Right cardiac atrium (tissue), 5 donors: ENCODE measurements around the gene MTNR1B. TPM values are rescaled to one million over a fixed set of nuclear protein-coding genes. Genes with fewer than 3 reads are reported as not detected.

Experiments used
- ATAC-seq, 2 donors: fragments of 200-7000 bp; cut with Tn5 transposase; one replicate each; pipeline versions ENCODE4 v1.8.0 to v1.9.1; 2020; ENCODE audit warnings: moderate library complexity in 2 of 2, mild to moderate bottlenecking in 1 of 2
- DNase-seq, 3 donors: peaks; one replicate each; pipeline ENCODE4 v3.0.0-alpha.2; 2020
- H3K27ac ChIP-seq: one replicate; pipeline ENCODE4 v1.5.1; 2013; ENCODE audit warnings: mild to moderate bottlenecking, low read length, control low read depth, moderate library complexity
- H3K27me3 ChIP-seq: one replicate; pipeline ENCODE4 v1.6.1; 2013; ENCODE audit not compliant: control insufficient read depth, insufficient read depth
- H3K4me1 ChIP-seq: one replicate; pipeline ENCODE4 v1.6.1; 2013; ENCODE audit warnings: low read length; ENCODE audit not compliant: control insufficient read depth, insufficient read depth
- H3K4me3 ChIP-seq: one replicate; pipeline ENCODE4 v1.5.1; 2013; ENCODE audit warnings: low read length, control low read depth
- H3K9me3 ChIP-seq: one replicate; pipeline ENCODE4 v1.6.1; 2013; ENCODE audit warnings: low read length; ENCODE audit not compliant: control insufficient read depth
- WGBS: extraction: QIAGEN DNeasy Blood & Tissue Kit; methylation state at CpG from one replicate; pipeline ENCODE4 v1.1.7; 2013; 5-methylcytosine and 5-hydroxymethylcytosine counted together
- intact Hi-C, 4 donors: fragments of 100-400 bp; cut with DNase I; formaldehyde crosslinking; loops; one replicate each; pipeline versions ENCODE4 v1.11.0 to v1.14.0; 2022 to 2023
- long read RNA-seq, 4 donors: library from polyadenylated mRNA; unstranded; transcript quantifications; one replicate each; pipeline ENCODE4 v2.0.0, GENCODE V29; 2020 to 2021
- polyA plus RNA-seq: library from polyadenylated mRNA; stranded (reverse); fragments of 200-250 nt; gene quantifications from one replicate; pipeline ENCODE4 v1.2.3, GENCODE V29; 2013
- total RNA-seq, 4 donors: library from RNA; stranded (reverse); fragmentation: NEBNext Ultra II Directional; extraction: Animal tissue kit (Norgen Biotek cat#: 25700); gene quantifications; one replicate each; pipeline ENCODE4 v1.2.1, GENCODE V29; 2021
- donor health status: healthy with polysubstance abuse.
- donor health status: DM: no; HTN: yes; CAD: no.
- donor health status: DM: no; HTN: no; CAD: no.
- donor health status: DM: no; HTN: yes; CAD: no; lungs with severe emphysema.
- donor health status: DM: yes; HTN: yes; CAD: no.

MTNR1B gene
- total RNA-seq (not detected), polyA plus RNA-seq (not detected)
- long read RNA-seq, donor 1, result 0 reads
- long read RNA-seq, donor 2, result 0 reads
- long read RNA-seq, donor 3, result 0 reads
- long read RNA-seq, donor 4, result 0 reads

DNA sequence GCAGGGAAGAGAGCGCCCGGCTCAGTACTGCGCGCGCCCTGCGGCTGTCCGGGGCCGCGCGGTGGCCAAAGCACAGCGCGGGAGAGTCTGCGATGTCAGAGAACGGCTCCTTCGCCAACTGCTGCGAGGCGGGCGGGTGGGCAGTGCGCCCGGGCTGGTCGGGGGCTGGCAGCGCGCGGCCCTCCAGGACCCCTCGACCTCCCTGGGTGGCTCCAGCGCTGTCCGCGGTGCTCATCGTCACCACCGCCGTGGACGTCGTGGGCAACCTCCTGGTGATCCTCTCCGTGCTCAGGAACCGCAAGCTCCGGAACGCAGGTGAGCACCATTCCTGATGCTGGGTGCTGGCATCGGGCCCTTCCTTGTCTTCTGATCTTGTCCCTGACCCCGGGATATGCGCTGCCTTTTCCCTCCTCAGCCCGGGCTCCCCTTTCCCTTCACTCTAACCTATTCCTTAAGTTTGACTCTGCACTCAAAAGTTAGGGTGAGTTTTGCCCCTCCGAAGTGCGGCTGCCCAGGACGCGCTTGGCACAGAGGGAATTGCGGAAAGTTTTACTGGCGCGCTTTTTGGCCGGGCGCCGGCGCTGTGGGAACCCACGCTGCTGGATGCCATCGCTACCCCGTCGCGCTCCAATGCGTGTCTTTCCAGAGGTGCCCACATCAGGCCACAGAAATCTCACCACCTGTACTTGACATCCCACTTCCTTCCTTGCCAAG is at the start of gene MTNR1B:
Gene MTNR1B (plus strand): TSS at position 18 of the 714 bp plus-strand sequence. CDS start 75 bp downstream, at position 93.
- no peak for ATAC-seq
- Histone ChIP-seq H3K9me3 (no peaks in the 10 kb centered on the region), H3K27ac (no peak within 1 kb of the TSS), H3K27me3 (no peaks in the 10 kb centered on the region), H3K4me1 (no peaks in the 10 kb centered on the region), H3K4me3 (no peak within 1 kb of the TSS)
- 7% methylated on average over 58 of the region's 58 CpGs for WGBS
- intact Hi-C loops, result no loop called here
- DNase-seq, result peak in 1 of 3 donors; percentile 30

DNA sequence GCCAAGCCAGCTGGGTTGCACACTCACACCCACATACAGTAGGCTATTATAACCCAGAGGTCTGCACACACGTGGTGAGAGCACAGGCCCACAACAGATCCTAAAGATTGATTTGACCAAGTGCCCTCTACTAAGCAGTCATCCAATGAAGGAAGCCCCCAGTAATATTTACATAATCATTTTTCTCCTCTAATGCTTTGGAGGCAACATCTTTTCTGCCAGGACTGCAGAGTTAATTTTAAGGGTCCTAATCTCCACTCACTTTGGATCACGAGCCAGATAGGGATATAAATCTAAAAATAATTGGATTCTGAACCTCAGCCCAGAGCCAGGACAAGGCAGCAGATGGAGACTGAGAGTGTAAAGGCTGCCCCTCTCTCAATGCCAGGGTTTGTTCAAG is 49.1 kb upstream of the MTNR1B start:
- intact Hi-C loops, result no loop called here
- WGBS, result 17% methylated on average over 2 of the region's 2 CpGs
- no peak for DNase-seq

DNA sequence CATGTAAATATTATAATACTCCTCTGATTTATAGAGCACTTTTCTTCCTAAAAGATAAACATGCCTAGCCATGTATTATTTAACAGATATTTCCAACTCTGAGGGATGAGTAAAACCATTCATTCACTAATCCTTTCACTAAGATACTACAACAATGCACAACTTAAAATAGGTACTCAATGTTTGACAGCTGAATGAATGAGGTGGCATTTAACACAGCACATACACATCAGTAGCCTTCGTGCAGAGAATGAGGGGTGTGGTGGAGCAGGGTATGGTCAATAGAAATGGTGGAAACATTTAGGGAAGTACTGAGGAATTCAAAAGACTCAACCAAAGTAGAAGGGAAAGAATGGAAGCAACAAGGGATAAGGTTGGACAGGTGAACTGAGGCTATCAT is 46.7 kb upstream of the MTNR1B start:
- intact Hi-C loops, result no loop called here
- Histone ChIP-seq H3K9me3 (no peaks in the 10 kb centered on the region), H3K4me3 (no peak overlapping the region), H3K27ac (no peak overlapping the region), H3K4me1 (no peaks in the 10 kb centered on the region), H3K27me3 (no peaks in the 10 kb centered on the region)
- DNase-seq (no peak), ATAC-seq (no peak)
- 26% methylated on average over 1 of the region's 1 CpG for WGBS

More for the DNA sequence above, 49.1 kb upstream of the MTNR1B start:
- no peaks in the 10 kb centered on the region for H3K4me1 ChIP-seq
- H3K9me3 ChIP-seq, result no peaks in the 10 kb centered on the region
- H3K27me3 ChIP-seq, result no peaks in the 10 kb centered on the region
- ATAC-seq, result no peak
- no peak overlapping the region for H3K4me3 ChIP-seq
- no peak overlapping the region for H3K27ac ChIP-seq

DNA sequence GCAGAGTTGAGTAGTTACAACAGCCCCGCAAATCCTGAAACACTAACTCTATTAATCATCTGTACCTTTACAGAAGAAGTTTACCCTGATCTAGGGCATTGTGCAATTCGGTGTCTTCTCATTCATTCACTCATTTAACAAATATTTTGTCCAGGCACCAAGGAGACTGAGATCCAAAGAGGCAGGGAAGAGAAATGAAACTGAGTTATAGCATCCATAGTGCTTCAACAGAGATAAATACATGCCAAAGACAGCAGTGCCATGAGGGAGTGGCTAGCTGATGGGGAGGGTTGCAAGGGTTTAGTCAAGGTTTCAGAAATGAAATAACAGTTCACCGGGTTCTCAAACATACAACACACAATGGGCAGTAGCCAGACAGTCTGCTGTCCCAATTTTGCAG is 40.2 kb upstream of the MTNR1B start:
- 85% methylated on average over 3 of the region's 3 CpGs for WGBS
- Histone ChIP-seq H3K4me1 (no peaks in the 10 kb centered on the region), H3K27me3 (no peaks in the 10 kb centered on the region), H3K27ac (no peak overlapping the region), H3K4me3 (no peak overlapping the region), H3K9me3 (no peaks in the 10 kb centered on the region)
- DNase-seq (no peak), ATAC-seq (no peak)
- intact Hi-C loops, result no loop called here

DNA sequence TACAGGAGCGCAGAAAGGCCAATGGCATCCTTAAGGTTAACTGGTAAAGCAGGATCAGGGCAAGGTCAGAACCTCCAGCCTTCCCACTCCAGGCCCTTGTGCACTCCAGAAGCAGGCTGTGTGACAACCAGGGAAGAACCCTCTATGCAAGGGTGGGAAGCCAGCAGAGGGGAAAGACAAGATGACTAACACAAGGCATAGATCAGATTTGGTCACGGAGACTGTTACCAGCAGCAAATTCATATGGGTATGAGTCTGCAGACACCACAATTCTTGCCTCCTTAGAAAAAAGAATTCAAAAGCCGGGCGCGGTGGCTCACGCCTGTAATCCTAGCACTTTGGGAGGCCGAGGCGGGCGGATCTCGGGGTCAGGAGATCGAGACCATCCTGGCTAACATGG is 39.8 kb upstream of the MTNR1B start:
- WGBS, result 92% methylated on average over 11 of the region's 11 CpGs
- H3K27me3 ChIP-seq, result no peaks in the 10 kb centered on the region
- no peaks in the 10 kb centered on the region for H3K9me3 ChIP-seq
- H3K27ac ChIP-seq, result no peak overlapping the region
- DNase-seq, result no peak
- H3K4me3 ChIP-seq, result no peak overlapping the region
- intact Hi-C loops, result no loop called here
- ATAC-seq, result no peak
- H3K4me1 ChIP-seq, result no peaks in the 10 kb centered on the region

DNA sequence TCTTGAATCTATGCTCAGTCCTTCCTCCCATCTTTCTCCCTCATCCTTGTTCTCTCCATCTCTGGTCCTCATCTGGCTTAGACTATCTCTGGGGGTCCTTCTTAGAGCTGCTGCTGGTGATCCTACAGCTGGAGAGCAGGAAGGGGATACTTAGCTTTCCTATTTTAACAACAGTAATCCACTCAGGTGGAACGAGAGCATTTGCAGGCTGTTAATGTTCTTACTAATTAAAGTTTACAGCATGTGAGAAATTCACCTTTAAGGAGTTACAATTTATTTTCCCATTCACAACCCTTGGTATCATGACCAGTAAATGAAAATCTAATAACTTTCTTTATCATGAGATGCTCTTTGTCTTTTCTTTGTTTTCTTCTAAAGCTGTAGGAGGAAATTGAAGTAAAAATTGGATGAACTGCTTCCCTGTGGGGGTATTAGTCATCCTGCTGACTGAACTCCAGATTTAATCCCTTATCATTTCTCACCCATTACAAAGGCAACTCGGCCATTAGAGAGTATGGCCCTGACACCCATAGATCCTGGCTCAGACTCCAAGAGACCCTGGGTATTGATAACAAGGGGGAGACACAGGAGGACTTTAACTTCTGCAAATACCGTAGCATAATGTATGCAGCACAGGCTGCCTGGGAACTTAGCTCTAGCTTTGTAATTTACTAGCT is 37.6 kb upstream of the MTNR1B start:
- Histone ChIP-seq H3K4me3 (no peak overlapping the region), H3K27me3 (no peaks in the 10 kb centered on the region), H3K9me3 (no peaks in the 10 kb centered on the region), H3K27ac (no peak overlapping the region), H3K4me1 (no peaks in the 10 kb centered on the region)
- ATAC-seq (no peak), DNase-seq (no peak)
- intact Hi-C loops, result no loop called here
- WGBS, result 34% methylated on average over 3 of the region's 3 CpGs

DNA sequence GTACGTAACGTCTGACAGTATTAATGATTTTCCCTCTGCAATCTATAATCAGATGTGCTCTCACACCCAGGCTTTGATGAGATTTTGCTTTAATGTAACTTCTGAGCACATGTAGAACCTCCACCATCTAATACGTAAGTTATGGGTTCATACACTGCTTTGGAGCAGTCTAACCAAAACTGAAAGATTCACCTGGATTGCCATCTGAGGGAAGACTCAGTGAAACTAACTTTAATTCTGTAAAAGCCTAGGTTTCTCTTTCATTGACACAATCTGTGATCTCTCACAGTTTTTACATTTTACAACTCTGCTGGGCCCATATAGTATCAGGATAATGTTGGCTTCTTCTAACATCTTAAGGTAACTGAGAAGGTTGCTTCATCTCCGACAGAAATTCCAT is 30.1 kb upstream of the MTNR1B start:
- Histone ChIP-seq H3K27me3 (no peaks in the 10 kb centered on the region), H3K27ac (no peak overlapping the region), H3K4me1 (no peaks in the 10 kb centered on the region), H3K9me3 (no peaks in the 10 kb centered on the region), H3K4me3 (no peak overlapping the region)
- intact Hi-C loops, result no loop called here
- DNase-seq (no peak), ATAC-seq (no peak)
- 86% methylated on average over 4 of the region's 4 CpGs for WGBS

DNA sequence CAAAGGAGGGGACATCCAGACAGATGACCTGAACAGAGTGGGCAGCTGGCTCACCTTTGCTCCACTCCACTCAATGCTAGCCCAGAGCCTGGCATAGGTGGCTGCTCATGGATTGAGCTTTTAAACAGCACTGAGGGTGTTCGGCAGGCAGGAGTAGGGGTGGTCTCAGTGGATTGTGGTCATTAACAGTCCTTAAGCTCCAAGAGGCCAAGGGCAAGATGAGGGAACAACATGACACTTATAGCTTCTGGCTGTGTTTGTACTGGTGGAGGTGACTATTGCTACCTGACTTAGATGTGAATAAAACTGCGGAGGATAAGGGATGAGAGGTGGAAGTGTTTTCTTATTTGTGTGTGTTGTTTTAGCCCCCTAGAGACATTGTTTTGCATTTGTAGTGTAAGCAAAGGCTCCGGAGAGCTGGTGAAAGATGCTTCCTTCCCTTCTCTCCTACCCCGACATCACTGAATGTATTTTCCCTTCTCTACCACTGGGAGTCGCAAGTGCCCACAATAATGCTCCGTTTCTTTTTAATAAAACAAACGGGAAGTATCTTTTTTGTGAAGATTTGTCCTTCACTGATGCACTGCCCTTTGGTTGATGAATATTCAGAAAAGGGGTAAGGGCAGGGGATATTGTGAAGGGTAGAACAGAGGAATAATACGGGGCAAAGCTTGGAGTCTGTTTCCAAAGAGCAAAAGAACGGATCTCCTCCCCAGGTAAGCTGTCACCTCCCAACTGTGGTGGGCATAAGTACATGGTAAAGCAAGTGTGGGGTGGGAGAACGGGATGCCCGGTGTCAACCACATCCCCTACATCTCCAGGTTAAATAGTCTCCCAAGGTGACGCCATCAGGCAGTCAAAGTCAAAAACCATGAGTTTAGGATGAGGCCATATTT is 27.5 kb upstream of the MTNR1B start:
- Histone ChIP-seq H3K4me3 (no peak overlapping the region), H3K27me3 (no peaks in the 10 kb centered on the region), H3K27ac (no peak overlapping the region), H3K9me3 (no peaks in the 10 kb centered on the region), H3K4me1 (no peaks in the 10 kb centered on the region)
- DNase-seq (no peak), ATAC-seq (no peak)
- intact Hi-C loops, result loop anchor here in 3 of 4 donors (5.0 to 10.0 kb wide), 2 partner anchors 283 to 285 kb away; no protein-coding TSS in a partner anchor
- WGBS, result 32% methylated on average over 12 of the region's 12 CpGs

DNA sequence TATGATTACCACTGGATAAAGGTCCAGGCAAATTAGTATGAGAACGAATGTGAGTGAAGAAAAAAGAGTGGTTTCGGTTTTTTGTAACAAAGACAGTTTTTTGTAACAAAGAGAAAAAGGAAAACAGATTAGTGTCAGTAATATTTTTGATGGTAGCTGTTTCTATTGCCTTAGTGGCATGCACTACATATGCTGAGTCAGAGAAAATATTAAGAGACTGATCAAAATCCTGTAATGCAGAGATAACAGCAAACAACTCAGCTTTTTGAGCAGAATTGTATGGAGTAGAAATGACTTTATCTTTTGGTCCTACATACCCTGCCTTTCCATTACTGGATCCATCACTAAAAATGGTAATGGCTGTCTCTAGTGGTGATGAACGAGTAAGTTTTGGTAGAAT is 22.7 kb upstream of the MTNR1B start:
- intact Hi-C loops, result loop anchor here in 1 of 4 donors (10.0 kb wide), 1 partner anchor 278 kb away; no protein-coding TSS in a partner anchor
- no peak overlapping the region for H3K4me3 ChIP-seq
- ATAC-seq, result no peak
- H3K27ac ChIP-seq, result no peak overlapping the region
- DNase-seq, result no peak
- 69% methylated on average over 3 of the region's 3 CpGs for WGBS
- H3K9me3 ChIP-seq, result peaks cover 2% of the 10 kb centered on the region
- H3K27me3 ChIP-seq, result no peaks in the 10 kb centered on the region
- no peaks in the 10 kb centered on the region for H3K4me1 ChIP-seq

DNA sequence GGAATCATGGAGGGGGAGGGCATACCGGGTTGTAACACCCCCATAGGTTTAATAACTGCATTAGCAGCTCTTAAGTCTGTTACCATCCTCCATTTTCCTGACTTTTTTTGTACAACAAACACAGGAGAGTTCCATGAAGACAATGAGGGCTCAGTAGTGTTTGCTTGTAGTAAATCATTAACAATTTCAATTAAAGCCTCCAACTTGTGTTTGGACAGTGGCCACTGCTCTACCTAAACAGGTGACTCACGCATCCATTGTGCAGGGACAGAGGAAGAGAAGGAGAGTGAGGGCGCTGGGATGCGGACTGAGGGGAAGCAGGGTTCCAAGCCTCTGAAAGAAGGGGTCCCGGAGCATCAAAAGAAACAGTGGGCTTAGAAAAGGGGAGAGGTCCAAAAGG is 21.3 kb upstream of the MTNR1B start:
- Histone ChIP-seq H3K4me3 (no peak overlapping the region), H3K9me3 (peaks cover 2% of the 10 kb centered on the region), H3K4me1 (no peaks in the 10 kb centered on the region), H3K27ac (no peak overlapping the region), H3K27me3 (no peaks in the 10 kb centered on the region)
- 90% methylated on average over 5 of the region's 5 CpGs for WGBS
- ATAC-seq (no peak), DNase-seq (no peak)
- intact Hi-C loops, result loop anchor here in 1 of 4 donors (10.0 kb wide), 1 partner anchor 277 kb away; no protein-coding TSS in a partner anchor
